HG03064 (cell line): ENCODE results near the gene CDK11A.
"Not testable (repeated sequence)": the region's sequence is repeated elsewhere in the genome, so short reads cannot be mapped to it uniquely, and the experiment has no call there.

Experiments
- ATAC-seq: cut with Tn5 transposase; IDR thresholded peaks from one replicate; pipeline ENCODE4 v1.9.1; 2021; ENCODE audit warnings: low read depth; ENCODE audit not compliant: unreplicated experiment

CDK11A gene

GRCh38 chr1:1664941-1665814 lies 59.0 kb downstream of the CDK11A start:
- no peak for ATAC-seq

- ATAC-seq: not testable (repeated sequence)
These were observed 59.8 kb downstream of the CDK11A start for GRCh38 chr1:1664318-1664717.

GRCh38 chr1:1662830-1663560 lies 61.2 kb downstream of the CDK11A start:
- not testable (repeated sequence) for ATAC-seq

DNA sequence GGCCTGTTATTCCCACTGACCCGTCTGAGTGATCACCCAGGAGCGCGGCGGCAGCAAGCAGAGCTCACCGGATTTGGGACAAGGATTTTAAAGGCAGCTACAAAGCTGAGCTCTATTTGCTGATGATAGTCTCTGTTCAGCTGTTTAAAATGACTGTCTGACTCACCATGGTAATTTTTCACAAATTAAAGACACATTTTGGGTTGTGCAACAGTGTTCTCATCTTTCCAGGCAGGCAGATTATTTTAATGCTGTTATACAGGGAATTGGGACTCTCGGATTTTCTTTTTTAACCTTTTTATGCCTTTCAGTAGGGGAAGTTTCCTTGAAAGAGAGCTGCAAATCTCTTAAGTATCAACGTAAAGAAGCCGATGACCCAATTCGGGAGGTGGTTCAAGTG lies 61.8 kb downstream of the CDK11A start:
- not testable (repeated sequence) for ATAC-seq

DNA sequence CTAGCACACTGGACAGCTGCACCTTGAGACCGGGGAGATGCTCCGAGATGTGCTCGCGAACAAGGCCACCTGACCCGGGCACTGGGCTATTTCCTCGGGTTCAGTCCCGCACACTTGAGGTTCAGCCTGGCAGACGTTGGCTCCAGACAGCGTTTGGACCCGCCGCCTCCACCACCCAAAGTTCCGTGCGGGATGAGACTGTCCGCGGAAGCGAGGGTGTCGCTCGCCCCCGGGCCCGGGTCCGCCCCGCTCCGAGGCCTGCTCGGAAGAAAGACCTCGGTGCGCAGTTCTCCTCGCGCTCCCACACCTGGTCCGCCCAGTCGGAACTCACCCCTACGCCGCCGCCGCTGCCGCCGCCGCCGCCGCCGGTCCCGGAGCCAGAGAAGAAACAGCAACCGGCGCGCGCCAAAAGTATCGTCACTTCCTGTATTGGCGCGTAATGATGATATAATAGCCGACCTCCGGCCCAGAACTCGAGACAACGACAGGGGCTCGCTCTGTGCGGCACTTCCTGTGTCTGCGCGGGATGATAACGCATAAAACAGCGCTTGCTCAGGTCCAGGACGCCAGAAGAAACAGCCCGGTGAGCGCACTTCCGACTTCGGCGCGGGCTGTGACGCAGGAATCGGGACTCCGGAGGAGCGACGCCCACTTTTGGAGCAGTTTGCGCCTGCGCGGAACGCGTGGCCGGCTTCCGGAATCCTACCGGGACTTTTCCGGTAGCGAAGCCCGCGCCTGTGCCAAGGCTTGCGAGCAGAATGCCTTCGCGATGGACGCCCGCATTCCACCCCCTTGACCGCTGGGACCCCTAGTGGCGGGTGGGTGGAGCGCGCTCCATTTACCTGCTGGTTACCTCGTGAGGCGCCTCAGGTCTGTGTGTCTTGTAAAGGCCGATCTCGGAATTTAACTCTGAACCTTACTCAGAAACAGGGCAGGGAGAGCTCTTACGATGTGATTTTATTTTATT lies 65.3 kb downstream of the CDK11A start, which contains the start of gene CDK11B:
Gene CDK11B, minus strand, starts transcription at position 422 of the 967 bp plus-strand sequence. CDS start 1,519 bp downstream, outside the sequence.
- peak; percentile 74 for ATAC-seq
